HepG2 (cell line): ENCODE measurements around the gene SPATA25. TPM values are rescaled to one million over a fixed set of nuclear protein-coding genes. Genes with fewer than 3 reads are reported as not detected.

Experiments
- ATAC-seq: fragments of 200-7000 bp; cut with Tn5 transposase; 3 replicates; pipeline ENCODE4 v1.9.1; 2020; ENCODE audit warnings: mild to moderate bottlenecking, moderate library complexity
- BruUV-seq: library from RNA; stranded (reverse); fragments of 400-500 nt; replicated peaks from 2 replicates; lab custom pipeline; 2021; lab: Mats Ljungman, UMichigan
- CTCF ChIA-PET: fragments of 300-600 bp; formaldehyde crosslinking; extraction: SDS; loops from one replicate; lab custom pipeline; 2021; ENCODE audit warnings: low total read pairs, inconsistent platforms, low intra/inter-chr PET ratio; lab: Yijun Ruan, JAX
- POLR2A ChIA-PET: fragments of 350-600 bp; sonication (Branson Sonifier 250); formaldehyde crosslinking; loops from one replicate; lab custom pipeline; 2020; ENCODE audit warnings: antibody characterized with exemption, inconsistent platforms; lab: Yijun Ruan, JAX
- DNase-seq: peaks from one replicate; pipeline ENCODE4 v3.0.0-alpha.2; 2015; ENCODE audit warnings: low spot score
- FAIRE-seq: peaks from 3 replicates; lab custom pipeline; 2011; peaks lifted over from hg19 to GRCh38; lab: Jason Lieb, UNC
- H2AFZ ChIP-seq: one replicate; pipeline ENCODE4 v1.6.1; 2011; ENCODE audit warnings: low read length, inconsistent platforms
- H3K27ac ChIP-seq: fragments of 300-600 bp; 3 replicates; pipeline ENCODE4 v1.8.0; 2011; ENCODE audit warnings: mixed run types, mild to moderate bottlenecking, mixed read lengths, low read length, inconsistent platforms; ENCODE audit not compliant: insufficient read depth; ENCODE audit errors: extremely low read length
- H3K27me3 ChIP-seq, 2 experiments: fragments of 200-600 bp in 1 of 2; 2 replicates in 1 of 2; 3 replicates in 1 of 2; pipeline versions ENCODE4 v1.6.0 to v1.8.0; 2011; ENCODE audit warnings: low read length in 2 of 2, mild to moderate bottlenecking in 2 of 2, moderate library complexity in 2 of 2, inconsistent platforms in 1 of 2; ENCODE audit not compliant: insufficient read depth in 2 of 2, control insufficient read depth in 1 of 2
- H3K36me3 ChIP-seq, 2 experiments: fragments of 200-600 bp in 1 of 2; replicated peaks in 1 of 2; 2 replicates in 1 of 2; 3 replicates in 1 of 2; pipeline versions ENCODE4 v1.5.1 to v1.8.0; 2011; ENCODE audit warnings: low read length in 2 of 2, inconsistent platforms in 1 of 2; ENCODE audit not compliant: insufficient read depth in 2 of 2, control insufficient read depth in 1 of 2
- H3K4me1 ChIP-seq: 2 replicates; pipeline ENCODE4 v1.5.1; 2012; ENCODE audit warnings: low read length, inconsistent platforms; ENCODE audit not compliant: insufficient read depth
- H3K4me2 ChIP-seq: 2 replicates; pipeline ENCODE4 v1.6.0; 2011; ENCODE audit warnings: low read depth, low read length, inconsistent platforms
- H3K4me3 ChIP-seq, 3 experiments: fragments of 200-600 bp in 1 of 3; sonication (generic), shearing (Covaris generic) in 1 of 3; replicated peaks in 1 of 3; 2 replicates each; pipeline ENCODE4 v1.5.1; 2011 to 2016; ENCODE audit warnings: low read length in 3 of 3, inconsistent platforms in 2 of 3, low read depth in 2 of 3, mild to moderate bottlenecking in 2 of 3, control low read depth in 1 of 3, mixed read lengths in 1 of 3; ENCODE audit not compliant: insufficient read depth in 1 of 3
- H3K79me2 ChIP-seq: one replicate; pipeline ENCODE4 v1.6.1; 2011; ENCODE audit warnings: low read length, inconsistent platforms; ENCODE audit not compliant: insufficient read depth
- H3K9ac ChIP-seq: 2 replicates; pipeline ENCODE4 v1.6.0; 2011; ENCODE audit warnings: mild to moderate bottlenecking, low read depth, low read length, inconsistent platforms; ENCODE audit not compliant: insufficient read depth
- H3K9me3 ChIP-seq: 2 replicates; pipeline ENCODE4 v1.5.1; 2012; ENCODE audit warnings: mild to moderate bottlenecking, low read length
- H4K20me1 ChIP-seq: 2 replicates; pipeline ENCODE4 v1.6.0; 2011; ENCODE audit warnings: inconsistent platforms, mild to moderate bottlenecking, low read length, moderate library complexity; ENCODE audit not compliant: insufficient read depth
- ESRRA ChIP-seq: sonication (generic); formaldehyde crosslinking; IDR thresholded peaks from 2 replicates; pipeline ENCODE4 v1.5.1; 2020; ENCODE audit warnings: mild to moderate bottlenecking, low read depth, missing genetic modification reagents
- HNF1B ChIP-seq: sonication (generic); formaldehyde crosslinking; IDR thresholded peaks from 2 replicates; pipeline ENCODE4 v1.5.1; 2020; ENCODE audit warnings: mild to moderate bottlenecking, moderate library complexity, missing genetic modification reagents
- MAFG ChIP-seq: sonication (generic); formaldehyde crosslinking; IDR thresholded peaks from 2 replicates; pipeline ENCODE4 v1.5.1; 2020; ENCODE audit warnings: mild to moderate bottlenecking, missing genetic modification reagents
- NR2C2 ChIP-seq: sonication (generic); formaldehyde crosslinking; IDR thresholded peaks from 2 replicates; pipeline ENCODE4 v1.4.0; 2020; ENCODE audit warnings: missing genetic modification reagents, mild to moderate bottlenecking, moderate library complexity, borderline replicate concordance
- ONECUT2 ChIP-seq: sonication (generic); formaldehyde crosslinking; IDR thresholded peaks from 2 replicates; pipeline ENCODE4 v1.4.0; 2020; ENCODE audit warnings: missing genetic modification reagents
- RBM22 ChIP-seq: fragments of 200-400 bp; formaldehyde crosslinking; optimal IDR thresholded peaks from 2 replicates; pipeline ENCODE3; 2017; ENCODE audit warnings: mild to moderate bottlenecking, low read length, moderate library complexity
- RBM39 ChIP-seq: fragments of 200-400 bp; formaldehyde crosslinking; IDR thresholded peaks from one replicate; pipeline ENCODE4 v1.6.1; 2018; ENCODE audit warnings: antibody characterized with exemption, mild to moderate bottlenecking, low read depth, low read length; ENCODE audit not compliant: poor library complexity, severe bottlenecking
- SMAD1 ChIP-seq: sonication (generic); formaldehyde crosslinking; IDR thresholded peaks from 2 replicates; pipeline ENCODE4 v1.4.0; 2020; ENCODE audit warnings: missing genetic modification reagents, low read depth, mild to moderate bottlenecking, borderline replicate concordance
- SNAI1 ChIP-seq: sonication (generic); formaldehyde crosslinking; IDR thresholded peaks from 2 replicates; pipeline ENCODE4 v1.5.0; 2020; ENCODE audit warnings: mild to moderate bottlenecking, missing genetic modification reagents, borderline replicate concordance
- TSC22D2 ChIP-seq: sonication (generic); formaldehyde crosslinking; IDR thresholded peaks from 2 replicates; pipeline ENCODE4 v1.5.1; 2020; ENCODE audit warnings: missing genetic modification reagents, mild to moderate bottlenecking, borderline replicate concordance
- ZNF484 ChIP-seq: sonication (generic); formaldehyde crosslinking; IDR thresholded peaks from 2 replicates; pipeline ENCODE4 v1.5.1; 2020; ENCODE audit warnings: mild to moderate bottlenecking, low read depth, missing genetic modification reagents, borderline replicate concordance
- ZNF724P ChIP-seq: sonication (generic); formaldehyde crosslinking; IDR thresholded peaks from 2 replicates; pipeline ENCODE4 v1.8.0; 2022; ENCODE audit warnings: missing genetic modification reagents, borderline replicate concordance
- ZNF792 ChIP-seq: IDR thresholded peaks from 2 replicates; pipeline ENCODE4 v1.6.1; 2016
- WGBS: methylation state at CpG from one replicate; pipeline ENCODE4 v1.1.6; 2017; ENCODE audit warnings: low lambda C conversion rate; 5-methylcytosine and 5-hydroxymethylcytosine counted together
- in situ Hi-C: cut with HindIII; loops from 2 replicates; pipeline ENCODE4 v1.10.0; 2017; ENCODE audit warnings: low pct_unique_long_range_greater_than_20kb; ENCODE audit not compliant: extremely low pct_ligation_motif_present
- intact Hi-C: fragments of 100-400 bp; cut with micrococcal nuclease; formaldehyde crosslinking; loops from one replicate; pipeline ENCODE4 v1.10.0; 2022; ENCODE audit not compliant: unreplicated experiment
- polyA plus RNA-seq, 8 experiments: library from polyadenylated mRNA; depleted of rRNA in 3 of 8; stranded (reverse) in 7 of 8; unstranded in 1 of 8; fragments of >200 nt; fragmentation: Illumina TruSeq in 4 of 8; extraction: Trizol in 4 of 8; gene quantifications; 2 replicates each; pipeline versions ENCODE4 v1.2.1 to v1.2.3, GENCODE V29; 2011 to 2016; ENCODE audit warnings: low read depth in 4 of 8, missing spikeins in 1 of 8, mixed read lengths in 1 of 8; ENCODE audit not compliant: insufficient read depth in 1 of 8
- total RNA-seq, 5 experiments: library from RNA; depleted of rRNA; stranded (reverse); fragments of >200 nt; fragmentation: Illumina TruSeq; extraction: Trizol; gene quantifications; 2 replicates each; pipeline ENCODE4 v1.2.3, GENCODE V29; 2016; ENCODE audit warnings: low read depth in 1 of 5
- TF ChIP-seq, protein P1 (sequence below): sonication (generic); formaldehyde crosslinking; IDR thresholded peaks from 2 replicates; pipeline ENCODE4 v1.4.0; 2020; ENCODE audit warnings: missing genetic modification reagents, mild to moderate bottlenecking, borderline replicate concordance

SPATA25 gene
- total and polyA plus RNA-seq, 2 of the 13 experiments (the other 11 are each of a cell fraction or from before 2014, with no cell fraction given), result 4.8 to 7.6 TPM

GRCh38 chr20:45850238-45850637 is 37.2 kb downstream of the SPATA25 start:
- H3K27ac ChIP-seq, result no peak overlapping the region
- H2AFZ ChIP-seq, result no peak overlapping the region
- no peak for FAIRE-seq
- ChIA-PET POLR2A (interaction anchor here (2.0 kb wide), 1 partner anchor 11 kb away, joined by 6 read pairs; no protein-coding TSS in a partner anchor), CTCF (no interaction called here)
- no peaks in the 10 kb centered on the region for H3K79me2 ChIP-seq
- peaks cover 4% of the 10 kb centered on the region; the same call in 1 of the 2 replicates for H3K4me1 ChIP-seq
- no peaks in the 10 kb centered on the region for H3K9me3 ChIP-seq
- 100% methylated on average over 2 of the region's 2 CpGs for WGBS
- BruUV-seq, result no TSS peak
- no peak for ATAC-seq
- no peak overlapping the region for H3K4me2 ChIP-seq
- H4K20me1 ChIP-seq, result no peaks in the 10 kb centered on the region
- no peak overlapping the region for H3K9ac ChIP-seq
- in situ Hi-C loops, result no loop called here
- no peak for TF ChIP-seq ONECUT2 (CRISPR knock-in tag)
- TF ChIP-seq ZNF792 (CRISPR knock-in tag), result peak; percentile 98
- peaks cover 7 to 11% of the 10 kb centered on the region in 2 experiments; a peak in 4 of 5 replicates for H3K36me3 ChIP-seq
- H3K27me3 ChIP-seq, result no peaks in the 10 kb centered on the region
- H3K4me3 ChIP-seq, result no peak overlapping the region
- intact Hi-C loops, result no loop called here
- DNase-seq, result no peak

DNA sequence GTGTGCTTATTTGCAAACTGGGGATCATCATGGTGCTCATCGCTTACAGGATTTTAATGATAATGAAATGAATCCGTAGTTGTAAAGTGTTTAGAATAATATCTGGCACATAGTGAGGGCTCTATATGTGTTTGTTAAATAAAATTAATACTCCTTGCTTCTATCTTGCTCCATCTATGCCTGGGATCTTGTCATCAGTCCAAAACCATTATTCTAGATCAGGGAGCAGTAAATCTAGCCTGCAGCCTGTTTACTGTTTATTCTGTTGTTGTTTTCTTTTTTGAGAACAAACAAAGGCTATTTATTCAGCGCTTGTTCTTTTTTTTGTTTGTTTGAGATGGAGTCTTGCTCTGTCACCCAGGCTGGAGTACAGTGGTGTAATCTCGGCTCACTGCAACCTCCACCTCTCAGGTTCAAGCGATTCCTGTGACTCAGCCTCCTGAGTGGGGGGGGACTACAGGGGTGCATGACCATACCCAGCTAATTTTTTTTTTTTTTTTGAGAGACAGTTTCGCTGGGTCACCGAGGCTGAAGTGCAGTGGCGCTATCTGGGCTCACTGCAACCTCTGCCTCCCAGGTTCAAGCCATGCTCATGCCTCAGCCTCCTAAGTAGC is 38.3 kb downstream of the SPATA25 start:
- in situ Hi-C loops (no loop called here), intact Hi-C loops (no loop called here)
- no peaks in the 10 kb centered on the region for H4K20me1 ChIP-seq
- H3K4me1 ChIP-seq, result peaks cover 4% of the 10 kb centered on the region; the same call in 1 of the 2 replicates
- no TSS peak for BruUV-seq
- ChIA-PET CTCF (no interaction called here), POLR2A (interaction anchor here (0.8 to 2.0 kb wide), 2 partner anchors 10 to 121 kb away, joined by 3 to 6 read pairs; no protein-coding TSS in a partner anchor)
- no peaks in the 10 kb centered on the region for H3K79me2 ChIP-seq
- no peak overlapping the region for H3K27ac ChIP-seq
- H3K4me3 ChIP-seq, result no peak overlapping the region
- ATAC-seq, result no peak
- no peak overlapping the region for H3K9ac ChIP-seq
- no peak overlapping the region for H3K4me2 ChIP-seq
- H3K27me3 ChIP-seq, result no peaks in the 10 kb centered on the region
- peaks cover 11 to 19% of the 10 kb centered on the region in 2 experiments for H3K36me3 ChIP-seq
- no peaks in the 10 kb centered on the region for H3K9me3 ChIP-seq
- WGBS, result 93% methylated on average over 8 of the region's 8 CpGs
- DNase-seq, result no peak
- FAIRE-seq, result no peak
- no peak overlapping the region for H2AFZ ChIP-seq
- TF ChIP-seq TSC22D2 (no peak), SMAD1 (no peak), HNF1B (CRISPR knock-in tag) (no peak), SNAI1 (CRISPR knock-in tag) (no peak), ESRRA (CRISPR knock-in tag) (no peak), RBM39 (no peak), MAFG (CRISPR knock-in tag) (no peak), RBM22 (no peak), NR2C2 (CRISPR knock-in tag) (no peak), ZNF484 (no peak), ZNF724P (CRISPR knock-in tag) (no peak)
- TF ChIP-seq, protein P1, sequence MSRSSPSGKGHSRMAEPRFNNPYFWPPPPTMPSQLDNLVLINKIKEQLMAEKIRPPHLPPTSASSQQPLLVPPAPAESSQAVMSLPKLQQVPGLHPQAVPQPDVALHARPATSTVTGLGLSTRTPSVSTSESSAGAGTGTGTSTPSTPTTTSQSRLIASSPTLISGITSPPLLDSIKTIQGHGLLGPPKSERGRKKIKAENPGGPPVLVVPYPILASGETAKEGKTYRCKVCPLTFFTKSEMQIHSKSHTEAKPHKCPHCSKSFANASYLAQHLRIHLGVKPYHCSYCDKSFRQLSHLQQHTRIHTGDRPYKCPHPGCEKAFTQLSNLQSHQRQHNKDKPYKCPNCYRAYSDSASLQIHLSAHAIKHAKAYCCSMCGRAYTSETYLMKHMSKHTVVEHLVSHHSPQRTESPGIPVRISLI (CRISPR knock-in tag), result no peak
